Hematopoietic multipotent progenitor cell treated with erythropoietin and hydrocortisone succinate and interleukin-3 and kit ligand, for 4 days (in vitro differentiated cells): ENCODE results near the gene RAB6B.
A peak's percentile ranks its signal among the peaks of the same experiment; 100 is the strongest.

Experiments
- DNase-seq: peaks from one replicate; pipeline ENCODE4 v3.0.0-alpha.2; 2015

The RAB6B gene

DNA sequence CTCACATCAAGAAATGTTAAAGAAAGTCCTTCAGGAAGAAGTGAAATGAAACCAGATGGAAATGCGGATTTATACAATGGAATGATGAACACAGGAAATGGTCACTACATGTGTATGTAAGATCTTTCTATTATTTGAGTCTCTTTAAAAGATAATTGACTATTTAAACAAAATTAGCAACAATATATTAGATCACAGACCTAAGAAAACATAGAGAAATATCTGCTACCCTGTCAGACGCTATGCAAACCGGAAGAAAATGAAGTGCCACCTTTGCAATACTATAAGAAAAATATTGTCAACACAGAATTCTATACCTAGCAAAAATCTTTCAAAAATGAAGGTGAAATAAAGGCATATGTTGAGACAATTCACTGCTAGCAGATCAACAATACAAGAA, 17.2 kb downstream of the RAB6B start:
- DNase-seq = no peak

DNA sequence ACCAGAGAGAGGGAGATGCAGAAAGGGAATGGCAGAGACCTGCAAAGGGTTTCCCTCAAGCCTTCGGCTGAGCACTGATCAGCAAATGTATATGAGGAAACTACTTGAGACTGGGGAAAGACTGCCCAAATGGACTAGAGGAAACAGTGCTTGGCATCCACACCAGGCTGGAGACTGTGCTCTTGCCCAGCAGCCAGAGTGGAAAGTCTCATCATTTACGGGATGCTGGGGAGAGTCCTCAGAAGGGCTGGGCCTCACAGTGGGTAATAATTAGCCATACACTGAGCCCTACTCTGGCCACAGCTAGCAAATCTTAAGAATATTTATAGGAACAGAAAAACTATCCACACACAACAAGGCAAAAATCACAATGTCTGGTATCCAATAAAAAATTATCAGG, 18.5 kb downstream of the RAB6B start:
- DNase-seq = no peak

DNA sequence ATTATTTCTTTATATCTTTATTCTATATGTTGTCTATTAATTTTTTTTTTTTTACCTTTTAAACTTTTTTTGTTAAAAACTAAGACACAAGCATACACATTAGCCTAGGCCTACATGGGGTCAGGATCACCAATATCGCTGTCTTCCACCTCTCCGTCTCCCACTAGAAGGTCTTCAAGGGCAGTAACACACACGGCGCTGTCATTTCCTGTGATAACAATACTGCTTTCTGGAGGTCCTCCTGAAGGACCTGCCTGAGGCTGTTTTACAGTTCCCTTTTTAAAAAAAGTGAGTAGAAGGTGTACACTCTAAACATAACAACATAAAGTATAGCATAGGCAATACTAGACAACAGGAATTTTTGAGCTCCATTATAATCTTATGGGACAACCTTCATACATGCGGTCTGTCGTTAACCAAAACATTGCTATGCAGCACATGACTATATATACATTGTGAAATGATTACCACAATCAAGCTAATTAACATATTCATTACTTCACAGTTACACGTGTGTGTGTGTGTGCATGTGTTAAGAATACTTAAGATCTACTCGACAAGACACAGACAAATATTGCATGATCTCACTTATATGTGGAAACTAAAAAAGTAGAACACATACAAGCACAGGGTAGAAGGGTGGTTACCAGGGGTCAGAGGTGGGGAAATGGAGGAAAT, 20.8 kb downstream of the RAB6B start:
- DNase-seq = peak; percentile 62

DNA sequence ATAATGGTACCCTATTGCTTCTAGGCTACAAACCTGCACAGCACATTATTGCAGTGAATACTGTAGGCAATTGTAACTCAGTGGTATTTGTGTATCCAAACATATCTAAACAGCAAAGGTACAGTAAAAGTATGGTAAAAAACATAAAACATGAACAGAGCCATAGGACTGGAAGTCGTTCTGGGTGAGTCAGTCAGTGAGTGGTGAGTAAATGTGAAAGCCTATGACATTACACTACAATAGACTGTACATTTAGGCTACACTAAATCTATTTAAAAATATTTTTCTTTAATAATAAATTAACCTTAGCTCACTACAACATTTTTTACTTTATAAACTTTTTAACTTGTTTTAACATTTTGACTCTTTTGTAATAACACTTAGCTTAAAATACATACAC, 21.3 kb downstream of the RAB6B start:
- DNase-seq = no peak

DNA sequence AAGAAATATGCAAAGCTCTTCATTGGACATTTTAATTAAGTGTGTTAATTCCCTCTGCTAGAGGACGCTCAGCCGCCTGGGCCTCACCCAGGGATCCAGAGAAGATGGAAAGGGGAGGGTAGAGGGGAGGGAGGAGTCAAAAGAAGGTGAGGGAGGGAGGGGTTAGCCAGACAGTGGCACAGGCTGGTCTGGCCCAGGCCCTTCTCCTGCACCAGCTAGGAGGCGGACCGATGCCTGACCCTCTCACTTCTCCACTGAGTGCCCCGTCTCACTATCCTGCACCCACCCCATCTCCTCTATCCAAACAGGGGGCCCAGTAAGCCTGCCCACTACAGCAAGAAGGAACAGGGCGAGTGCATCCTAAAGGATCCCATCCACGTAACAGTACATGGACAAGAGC, 22.9 kb downstream of the RAB6B start:
- DNase-seq = no peak

DNA sequence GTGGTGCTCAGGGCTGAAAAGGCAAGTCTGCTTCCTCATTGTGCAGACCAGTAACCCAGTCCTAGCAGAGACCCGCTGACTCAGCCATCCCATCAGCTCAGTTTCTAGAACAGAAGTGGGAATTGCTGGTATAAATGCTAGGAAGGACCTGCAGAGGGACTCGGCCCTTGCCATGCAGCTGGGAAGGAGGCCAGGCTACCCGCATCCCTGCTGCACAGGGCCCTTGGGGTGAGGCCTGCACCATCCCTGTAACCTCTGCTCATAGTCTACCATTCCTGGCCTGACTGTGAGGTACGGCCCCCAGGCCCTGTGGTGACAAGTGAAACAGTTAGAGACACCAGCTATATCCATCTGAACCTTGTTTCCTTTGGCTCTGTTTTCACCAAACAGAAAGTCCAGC, 23.5 kb downstream of the RAB6B start:
- no peak for DNase-seq

DNA sequence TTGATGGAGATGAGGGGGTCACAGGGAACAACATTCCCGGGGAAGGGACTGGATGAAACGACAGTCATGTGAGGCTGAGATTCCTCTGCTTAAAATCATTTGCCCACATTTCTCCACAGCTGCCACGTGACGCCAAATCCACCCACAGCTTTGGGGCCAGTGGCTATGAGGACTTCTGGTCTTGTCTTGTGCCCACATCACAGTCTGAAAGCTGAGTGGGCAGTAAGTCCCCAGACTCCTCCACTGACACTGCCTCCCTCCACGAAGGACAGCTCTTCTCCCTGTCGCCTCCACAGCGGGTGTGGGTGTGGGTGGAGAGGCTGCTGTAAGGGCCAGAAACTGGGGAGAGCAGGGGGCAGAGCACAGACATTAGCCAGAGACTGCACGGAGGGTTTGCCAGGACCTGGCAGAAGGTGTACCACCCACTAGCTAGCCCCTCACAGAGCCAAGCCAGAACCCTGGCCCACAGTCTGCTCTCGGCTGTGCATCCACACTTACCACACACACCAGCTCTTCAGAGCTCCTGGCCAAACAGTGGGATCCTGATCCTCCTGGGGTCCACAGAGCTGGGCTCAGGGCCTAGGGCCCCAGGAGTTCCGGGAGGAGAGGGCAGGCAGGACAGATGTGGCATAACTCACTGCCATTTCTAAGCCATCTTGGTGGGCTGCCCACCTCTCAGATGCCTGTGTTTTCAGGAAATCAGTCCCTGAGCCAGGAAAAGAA, 24.2 kb downstream of the RAB6B start:
- no peak for DNase-seq

DNA sequence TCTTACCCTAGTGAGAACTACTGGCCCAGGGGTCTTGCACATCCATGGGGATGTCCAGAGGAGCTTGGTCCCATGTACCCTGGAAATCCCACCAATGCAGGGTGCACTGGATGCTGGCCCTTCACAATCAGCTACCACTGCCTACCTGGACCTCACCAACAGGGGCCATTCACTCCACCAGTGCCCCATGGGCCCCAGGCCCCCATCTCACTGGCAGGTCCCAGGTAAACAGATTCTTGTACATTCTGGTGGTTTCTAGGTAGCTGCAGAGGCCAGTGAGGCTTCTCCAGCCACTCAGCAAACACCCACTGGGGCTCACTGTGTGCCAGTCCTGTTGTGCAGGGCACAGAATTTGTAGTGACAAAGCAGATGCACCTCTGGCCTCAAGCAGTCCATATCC, 24.9 kb downstream of the RAB6B start:
- DNase-seq = no peak

DNA sequence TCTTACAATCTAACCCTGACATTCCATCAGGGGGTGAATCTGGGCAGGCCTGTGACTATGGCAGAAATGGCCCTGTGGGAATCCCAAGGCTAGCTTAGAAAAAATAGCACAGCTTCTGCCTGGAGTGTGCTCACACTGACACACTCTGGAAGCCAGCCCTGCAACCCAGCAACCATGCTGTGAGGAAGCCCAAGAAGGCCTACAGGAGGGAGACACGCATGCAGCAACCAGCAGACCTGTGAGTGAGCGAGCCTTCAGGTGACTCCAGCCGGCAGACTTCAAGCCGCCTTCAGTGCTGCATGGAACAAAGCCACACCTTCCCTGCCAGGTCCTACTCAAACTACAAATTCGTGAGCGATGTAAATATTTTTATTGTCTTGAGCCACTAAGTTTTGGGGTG, 26.1 kb downstream of the RAB6B start:
- DNase-seq = no peak

DNA sequence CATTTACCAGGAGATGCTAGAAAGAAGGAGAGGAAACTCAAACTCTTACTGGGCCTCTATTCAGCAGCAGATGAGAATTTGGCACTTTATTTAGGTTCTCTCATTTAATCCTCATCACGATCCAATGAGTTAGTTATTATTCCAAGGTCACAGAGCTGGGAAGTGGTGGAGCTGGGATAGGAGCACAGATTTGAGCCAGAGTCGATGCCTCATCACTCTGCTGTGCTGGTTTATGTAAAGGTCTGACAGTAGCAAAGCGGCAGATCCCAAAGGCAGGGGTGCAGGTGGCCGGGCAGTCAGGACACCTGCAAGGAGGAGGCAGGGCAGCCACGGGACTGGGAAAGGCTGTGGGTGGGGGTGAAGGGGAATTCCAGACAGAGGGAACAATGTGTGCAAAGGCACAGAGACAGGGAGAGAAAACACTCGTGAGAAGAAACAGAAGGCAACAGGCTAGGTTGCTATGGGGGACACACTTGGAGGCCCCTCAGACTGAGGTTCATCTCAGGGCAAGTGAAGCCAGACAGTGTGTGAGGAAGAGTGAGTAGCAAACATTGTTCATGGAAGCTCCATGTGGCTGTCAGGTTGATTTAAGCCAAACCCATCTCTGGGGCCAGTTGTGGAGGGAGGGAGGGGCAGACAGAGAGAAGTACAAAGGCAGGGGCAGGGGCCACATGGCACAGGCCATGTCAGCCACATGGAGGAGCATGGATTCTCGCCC, 26.8 kb downstream of the RAB6B start:
- no peak for DNase-seq

DNA sequence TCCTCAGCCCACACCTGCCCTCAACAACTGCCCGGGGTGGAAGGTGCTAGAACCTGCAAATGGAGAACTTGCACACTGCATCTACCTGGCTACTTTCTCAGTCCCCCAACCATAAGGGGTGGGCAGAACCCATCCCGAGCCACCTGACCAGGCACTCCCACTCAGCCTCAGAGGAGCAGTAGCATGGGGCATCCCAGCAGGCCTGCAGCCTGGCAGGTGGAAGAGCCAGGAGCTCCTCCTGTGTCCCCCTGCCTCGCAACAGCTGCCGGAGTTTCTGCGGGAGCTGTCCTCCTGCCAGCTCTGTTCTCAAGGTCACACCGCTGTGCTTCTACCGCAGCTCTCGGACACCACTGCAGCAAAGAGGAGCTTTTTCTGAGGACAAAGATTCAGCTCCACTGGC, 27.5 kb downstream of the RAB6B start:
- DNase-seq = no peak

DNA sequence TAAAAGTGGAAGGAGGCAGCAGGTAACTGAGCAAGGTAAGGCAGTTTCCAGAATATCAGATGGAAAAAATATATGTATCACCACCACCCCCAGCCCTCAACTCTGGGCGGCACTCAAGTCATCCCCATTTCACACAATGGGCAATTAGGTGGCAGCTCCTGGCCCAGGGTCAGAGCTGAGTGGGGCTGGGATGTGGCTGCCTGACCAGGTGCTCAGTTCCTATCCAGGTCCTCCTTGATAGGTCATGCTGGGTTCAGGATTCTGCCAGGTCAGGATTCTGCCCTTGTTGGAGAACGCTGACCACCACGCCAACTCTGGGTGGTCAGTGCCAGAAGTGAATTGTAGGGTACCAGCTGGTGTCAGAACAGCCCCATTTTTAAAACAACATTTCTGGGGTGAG, 29.5 kb downstream of the RAB6B start:
- DNase-seq = no peak

DNA sequence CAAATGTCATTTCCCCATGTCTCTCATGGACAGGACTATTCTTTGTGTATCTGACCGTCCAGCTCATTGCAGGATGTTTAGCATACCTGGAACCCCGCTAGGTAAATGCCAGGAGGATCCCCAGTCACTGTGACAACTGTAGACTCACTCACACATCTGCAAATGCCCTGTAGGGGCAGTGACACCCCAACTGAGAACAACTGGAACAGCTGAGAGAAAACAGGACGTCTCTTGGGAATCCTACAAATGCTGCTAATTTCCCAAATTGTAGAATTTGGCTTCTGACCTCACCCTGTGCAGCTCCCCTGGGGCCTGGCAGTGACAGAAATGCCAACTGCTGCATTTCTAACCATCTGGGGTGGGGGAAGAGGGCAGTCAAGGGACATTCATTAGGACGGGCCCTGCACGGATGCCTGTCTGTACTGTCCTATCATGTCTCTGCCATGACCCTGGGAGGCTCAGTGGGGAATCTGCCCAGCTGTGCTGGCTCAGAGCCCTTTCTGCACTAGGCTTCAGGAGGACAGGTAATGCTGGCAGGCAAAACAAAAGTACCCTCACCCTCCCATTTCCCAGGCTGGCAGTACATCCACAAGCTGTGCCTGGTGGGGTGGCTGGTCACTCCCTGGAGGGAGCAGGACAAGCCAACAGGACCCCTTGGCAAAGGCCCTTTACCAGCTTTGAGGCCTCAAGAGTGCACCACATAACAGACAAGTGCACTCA, 30.4 kb downstream of the RAB6B start:
- DNase-seq = no peak

DNA sequence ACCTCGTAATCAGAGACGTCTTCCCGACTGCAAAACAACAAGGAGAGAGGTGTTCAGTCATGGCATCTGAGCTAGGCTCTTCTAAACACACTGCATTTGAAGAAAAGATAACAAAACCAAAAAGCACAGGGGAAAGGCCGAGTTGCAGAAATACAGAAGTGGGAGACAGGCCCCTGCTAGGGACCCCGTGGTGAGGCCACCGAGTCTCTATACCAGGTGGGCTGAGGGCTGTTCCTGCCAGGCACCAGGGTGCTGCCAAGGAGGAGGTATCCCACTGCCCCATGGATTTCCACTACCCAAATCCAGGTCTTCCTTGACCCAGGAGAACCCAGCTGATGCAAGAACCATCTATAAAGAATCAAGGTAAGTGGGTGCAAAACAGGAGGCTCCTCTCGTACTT, 31.1 kb downstream of the RAB6B start:
- DNase-seq = no peak

DNA sequence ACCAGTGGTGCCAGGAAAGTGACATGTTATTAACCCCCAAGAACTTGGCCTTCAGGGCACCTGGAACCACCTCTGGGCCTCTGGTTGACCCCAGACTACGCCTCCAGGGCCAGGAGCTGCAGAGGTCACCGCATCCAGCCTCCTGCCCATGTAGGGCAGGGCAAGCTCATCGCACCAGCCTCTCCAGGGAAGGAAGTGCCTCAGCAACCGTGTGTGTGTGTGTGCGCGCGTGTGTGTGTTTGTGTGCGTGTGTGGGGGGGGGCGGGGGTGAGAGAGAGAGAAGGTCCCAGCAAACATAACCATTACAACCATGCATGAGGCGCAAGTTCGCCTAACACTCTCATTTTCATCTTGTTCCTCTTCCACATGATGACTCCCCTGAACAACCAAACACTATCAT, 31.8 kb downstream of the RAB6B start:
- no peak for DNase-seq

DNA sequence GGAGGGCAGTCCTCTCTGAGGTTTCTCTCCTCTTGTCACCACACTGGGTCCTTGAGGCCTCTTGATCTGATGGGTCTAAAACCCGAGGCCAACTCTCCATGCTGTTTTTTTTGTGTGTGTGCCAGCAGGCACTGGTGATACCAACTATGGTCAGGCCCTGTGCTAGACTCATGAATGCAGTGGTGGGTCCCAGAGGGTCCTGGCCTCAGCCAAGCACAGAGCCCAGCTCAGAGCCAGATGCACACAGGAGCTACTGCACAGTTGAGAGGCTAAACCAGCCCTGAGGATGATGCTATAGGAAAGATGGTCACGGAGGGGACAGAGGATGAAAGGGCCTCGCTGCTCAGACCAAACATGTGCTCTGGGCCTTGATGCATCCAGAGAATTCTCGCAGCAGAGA, 33.5 kb downstream of the RAB6B start:
- DNase-seq = no peak

DNA sequence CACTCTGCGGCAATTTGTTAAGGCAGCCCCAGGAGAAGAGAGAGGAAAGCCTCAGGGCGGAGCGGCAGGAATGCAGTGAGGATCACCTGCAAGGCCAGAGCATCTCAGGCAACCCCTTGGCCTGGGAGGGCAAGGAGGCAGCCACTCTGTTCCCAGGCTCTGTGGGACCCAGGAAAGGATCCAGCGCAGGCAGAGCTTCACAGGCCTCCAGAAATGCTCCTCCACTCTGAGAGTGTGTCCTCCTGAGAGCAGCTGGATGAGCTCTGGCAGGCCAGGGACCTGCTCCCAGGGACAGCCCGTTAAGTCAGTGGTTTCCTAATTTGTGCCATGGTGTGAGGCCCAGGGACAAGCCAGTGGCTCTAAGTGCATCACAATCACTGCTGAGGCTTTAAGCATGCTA, 35.2 kb downstream of the RAB6B start:
- DNase-seq = no peak

DNA sequence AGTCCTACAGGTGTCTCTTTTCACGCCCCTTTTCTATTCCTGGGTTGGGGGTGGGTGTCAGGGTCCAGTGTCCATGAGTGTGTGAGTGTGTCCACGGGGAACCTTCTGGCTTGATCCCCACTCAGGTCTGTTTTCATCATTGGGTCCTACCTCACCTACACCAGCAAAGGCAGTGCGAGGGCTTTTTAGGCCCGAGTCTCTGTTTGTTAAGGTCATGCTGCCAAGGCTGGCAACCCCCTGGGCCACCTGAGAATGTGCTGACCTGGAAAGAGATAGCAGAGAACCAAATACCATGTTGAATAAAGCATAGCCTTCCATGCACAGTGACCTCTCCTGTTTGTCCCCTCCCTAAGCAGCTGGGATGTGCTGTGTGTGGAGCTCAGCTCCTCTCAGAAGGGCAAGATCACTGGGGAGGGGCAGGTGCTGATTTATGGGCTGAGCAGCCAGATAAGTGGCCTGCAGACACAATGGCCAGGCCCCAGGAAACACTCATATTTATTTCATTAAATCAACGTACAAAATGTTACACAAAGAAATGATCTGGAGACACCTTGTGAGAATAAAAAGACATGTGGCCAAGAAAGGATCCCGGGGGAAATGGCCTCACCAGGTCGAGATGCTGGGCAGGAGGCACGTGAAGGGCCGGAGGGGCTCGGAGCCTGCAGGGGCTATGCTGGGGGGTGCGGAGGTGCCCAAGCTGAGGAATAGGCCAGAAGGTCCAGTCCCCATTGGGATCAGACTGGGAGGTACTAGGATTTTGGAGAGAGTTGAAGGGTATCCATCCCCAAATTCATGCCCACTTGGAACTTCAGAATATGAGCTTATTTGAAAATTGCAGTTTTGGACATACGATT, 36.1 kb downstream of the RAB6B start:
- DNase-seq = no peak

DNA sequence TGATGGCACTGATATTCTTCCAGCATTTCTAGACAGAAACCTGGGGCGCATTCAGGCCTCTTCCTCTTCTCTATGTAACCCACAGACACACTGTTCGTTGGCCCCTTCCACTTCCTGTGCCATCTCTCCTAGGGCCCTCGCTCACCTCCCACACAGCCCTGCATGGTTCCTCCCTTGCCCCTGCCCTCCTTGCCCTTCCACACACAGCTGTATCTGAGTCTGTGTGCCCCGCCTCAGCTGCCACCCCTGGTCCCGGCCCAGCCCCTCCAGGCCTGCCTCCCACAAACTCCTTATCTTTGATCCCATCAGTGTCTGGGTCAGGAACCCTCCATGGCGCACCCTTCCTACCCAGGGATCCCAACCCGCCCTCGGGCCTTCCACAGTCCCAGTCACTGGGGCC, 37.9 kb downstream of the RAB6B start:
- peak; percentile 57 for DNase-seq

DNA sequence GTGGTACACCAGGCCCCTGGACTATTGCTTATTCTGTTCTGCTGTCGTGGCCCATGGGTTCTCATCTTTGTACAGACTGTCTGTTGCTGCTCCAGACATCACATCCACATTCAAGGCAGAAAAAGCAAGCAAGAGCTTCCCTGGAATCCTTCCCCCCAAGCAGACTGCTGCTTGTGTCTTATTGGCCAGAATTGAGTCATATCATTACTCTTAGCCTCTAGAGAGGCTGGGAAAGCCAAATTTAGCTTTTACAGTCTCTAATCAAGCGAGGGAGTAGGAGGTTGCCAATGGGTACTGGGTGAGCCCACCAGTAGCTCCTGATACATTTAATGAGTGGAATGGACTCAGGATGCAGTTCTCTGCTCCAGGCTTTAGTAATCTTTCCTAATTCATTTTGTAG, 39.4 kb downstream of the RAB6B start:
- no peak for DNase-seq

DNA sequence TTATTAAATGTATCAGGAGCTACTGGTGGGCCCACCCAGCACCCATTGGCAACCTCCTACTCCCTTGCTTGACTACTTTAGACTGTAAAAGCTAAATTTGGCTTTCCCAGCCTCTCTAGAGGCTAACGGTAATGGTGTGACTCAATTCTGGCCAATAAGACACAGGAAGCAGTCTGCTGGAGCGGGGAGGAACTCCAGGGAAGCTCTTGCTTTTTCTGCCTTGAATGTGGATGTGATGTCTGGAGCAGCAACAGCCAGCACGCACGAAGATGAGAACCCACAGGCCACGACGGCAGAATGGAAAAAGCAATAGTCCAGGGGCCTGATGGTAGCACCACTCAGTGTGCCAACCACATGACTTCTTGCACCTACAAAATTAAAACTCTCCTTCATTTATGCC, 39.9 kb downstream of the RAB6B start:
- no peak for DNase-seq

DNA sequence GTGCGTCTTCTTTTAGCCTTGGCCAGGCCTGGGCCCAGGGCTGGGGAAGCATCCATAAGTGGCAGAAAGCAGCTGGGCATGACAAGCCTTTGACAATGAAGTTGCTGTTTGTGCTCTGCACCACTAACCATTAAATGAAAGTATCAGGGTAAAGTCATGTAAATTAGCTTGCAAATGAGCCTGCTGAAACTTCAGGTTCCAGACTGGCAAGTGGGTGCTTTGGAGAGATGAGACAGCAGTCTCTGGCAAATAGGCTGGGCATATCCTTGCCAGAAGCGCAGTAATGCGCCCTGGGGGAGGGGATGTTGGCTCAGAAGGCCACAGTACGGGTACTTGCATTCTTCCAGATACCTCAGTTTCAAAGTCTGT, 40.7 kb downstream of the RAB6B start:
- DNase-seq = no peak
